ENCODE measurements around the gene PCNT.
"Not testable (repeated sequence)": the region's sequence is repeated elsewhere in the genome, so short reads cannot be mapped to it uniquely, and the experiment has no call there.

PCNT gene

GRCh38 chr21:46357684-46358425, 33.9 kb downstream of the PCNT start:
- DNase-seq (ENCODE audit: low spot score) = no peak

- DNase-seq (ENCODE audit: low spot score) = no peak
Measured at GRCh38 chr21:46361176-46361575, 37.2 kb downstream of the PCNT start.

- DNase-seq (ENCODE audit: low spot score) = no peak
Measured at GRCh38 chr21:46361935-46362334, 38.0 kb downstream of the PCNT start.

GRCh38 chr21:46362946-46363345, 39.0 kb downstream of the PCNT start:
- no peak for DNase-seq (ENCODE audit: low spot score)

- no peak for DNase-seq (ENCODE audit: low spot score)
Measured at GRCh38 chr21:46363698-46364097, 39.7 kb downstream of the PCNT start.

- DNase-seq (ENCODE audit: low spot score) = no peak
Measured at GRCh38 chr21:46366091-46366490, 42.1 kb downstream of the PCNT start.

- DNase-seq (ENCODE audit: low spot score) = no peak
Measured at GRCh38 chr21:46366561-46366960, 42.6 kb downstream of the PCNT start.

- DNase-seq (ENCODE audit: low spot score) = no peak
Measured at GRCh38 chr21:46366966-46367365, 43.0 kb downstream of the PCNT start.

GRCh38 chr21:46368533-46369285, 44.8 kb downstream of the PCNT start:
- DNase-seq (ENCODE audit: low spot score) = no peak

- DNase-seq (ENCODE audit: low spot score) = no peak
Measured at GRCh38 chr21:46369520-46370235, 45.7 kb downstream of the PCNT start.

- DNase-seq (ENCODE audit: low spot score) = no peak
Measured at GRCh38 chr21:46371204-46372013, 47.5 kb downstream of the PCNT start.

- no peak for DNase-seq (ENCODE audit: low spot score)
Measured at GRCh38 chr21:46372014-46372485, 48.1 kb downstream of the PCNT start.

GRCh38 chr21:46372947-46373346, 49.0 kb downstream of the PCNT start:
- DNase-seq (ENCODE audit: low spot score) = not testable (repeated sequence)

GRCh38 chr21:46374761-46375389, 50.9 kb downstream of the PCNT start:
- no peak for DNase-seq (ENCODE audit: low spot score)

GRCh38 chr21:46375560-46376230, 51.7 kb downstream of the PCNT start:
- DNase-seq (ENCODE audit: low spot score) = no peak

GRCh38 chr21:46376231-46376628, 52.3 kb downstream of the PCNT start:
- DNase-seq (ENCODE audit: low spot score) = no peak

- DNase-seq (ENCODE audit: low spot score) = no peak
Measured at GRCh38 chr21:46376856-46377453, 53.0 kb downstream of the PCNT start.

- no peak for DNase-seq (ENCODE audit: low spot score)
Measured at GRCh38 chr21:46377789-46378188, 53.8 kb downstream of the PCNT start.

GRCh38 chr21:46379105-46379504, 55.1 kb downstream of the PCNT start:
- no peak for DNase-seq (ENCODE audit: low spot score)

- no peak for DNase-seq (ENCODE audit: low spot score)
Measured at GRCh38 chr21:46379691-46380090, 55.7 kb downstream of the PCNT start.
